CD4-positive, alpha-beta T cell treated with Interleukin-2 at 100 ng/mL for 4 hours (primary cell): ENCODE data around the gene MINAR1.

Experiments used
- DNase-seq: peaks from one replicate; pipeline ENCODE4 v3.0.0-alpha.2; 2020; ENCODE audit warnings: low spot score

Gene MINAR1

DNA sequence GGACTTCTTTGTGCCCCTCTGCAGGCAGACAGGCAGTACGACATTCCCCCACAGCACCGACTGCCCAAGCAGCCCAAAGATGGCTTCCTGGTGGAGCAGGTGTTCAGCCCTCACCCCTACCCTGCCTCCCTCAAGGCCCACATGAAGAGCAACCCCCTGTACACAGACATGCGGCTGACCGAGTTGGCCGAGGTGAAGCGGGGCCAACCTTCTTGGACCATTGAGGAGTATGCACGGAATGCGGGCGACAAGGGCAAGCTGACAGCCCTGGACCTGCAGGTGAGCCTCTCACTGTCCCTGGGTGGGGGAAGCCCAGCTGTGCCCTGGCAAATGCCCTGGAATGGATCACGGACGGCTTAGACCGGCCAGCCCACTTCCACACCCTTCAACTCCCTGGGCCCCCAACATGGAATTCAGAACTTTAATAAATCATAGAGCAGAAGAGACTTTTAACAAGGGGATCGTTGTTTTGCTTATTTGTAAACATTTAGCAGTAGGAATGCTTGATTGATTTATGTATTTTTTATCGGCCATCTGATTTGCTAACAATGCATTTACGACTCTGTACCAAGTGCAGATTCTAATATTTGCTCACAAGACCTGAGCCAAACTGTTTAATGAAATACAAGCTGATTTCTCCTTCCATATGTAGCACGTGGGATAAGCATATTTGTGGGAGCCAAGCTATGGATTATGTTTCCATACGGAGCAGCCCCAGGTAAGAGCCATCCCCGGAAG is 31.1 kb downstream of the MINAR1 start:
- DNase-seq, result no peak

DNA sequence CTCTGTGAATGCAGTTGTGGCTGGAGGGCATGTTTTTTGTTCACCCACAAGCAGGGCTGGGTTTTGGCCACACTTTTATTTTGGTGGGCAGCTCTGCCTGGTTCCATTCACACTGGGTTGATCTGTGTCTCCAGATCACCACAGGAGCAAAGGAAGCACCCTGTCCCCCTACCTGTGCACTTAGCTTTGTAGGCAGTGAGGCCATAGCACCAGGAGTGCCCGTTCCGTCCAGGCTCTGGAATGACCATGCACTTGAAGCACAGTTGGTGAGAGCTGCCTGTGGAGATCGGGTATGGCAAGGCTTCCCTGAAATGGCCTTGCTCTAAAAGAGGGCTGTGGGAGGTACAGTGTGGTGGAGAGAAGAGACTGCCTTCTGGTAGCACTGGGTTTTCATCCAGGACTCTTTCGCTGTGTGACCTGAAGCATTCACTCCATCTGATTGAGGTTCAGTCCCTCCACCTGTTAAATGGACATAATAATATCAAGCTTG is 31.7 kb downstream of the MINAR1 start:
- DNase-seq, result no peak

DNA sequence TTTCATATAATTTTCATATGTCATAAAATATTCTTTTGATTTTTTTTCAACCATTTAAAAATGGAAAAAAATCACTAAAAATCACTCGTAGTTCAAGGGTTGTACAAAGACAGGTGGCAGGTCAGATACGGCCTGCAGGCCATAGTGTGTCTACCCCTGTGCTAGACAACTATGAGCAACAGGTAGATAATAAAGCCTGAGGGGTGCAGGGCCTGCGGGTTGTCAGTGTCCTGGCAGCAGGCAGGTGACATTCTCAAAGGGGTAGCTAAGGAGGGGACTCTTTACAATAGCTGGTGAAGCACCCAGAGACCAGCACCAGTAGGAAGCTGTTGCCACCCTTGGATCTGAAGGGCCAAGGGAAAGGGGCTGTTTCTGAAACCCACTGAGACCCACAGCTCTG is 34.4 kb downstream of the MINAR1 start:
- DNase-seq, result no peak

DNA sequence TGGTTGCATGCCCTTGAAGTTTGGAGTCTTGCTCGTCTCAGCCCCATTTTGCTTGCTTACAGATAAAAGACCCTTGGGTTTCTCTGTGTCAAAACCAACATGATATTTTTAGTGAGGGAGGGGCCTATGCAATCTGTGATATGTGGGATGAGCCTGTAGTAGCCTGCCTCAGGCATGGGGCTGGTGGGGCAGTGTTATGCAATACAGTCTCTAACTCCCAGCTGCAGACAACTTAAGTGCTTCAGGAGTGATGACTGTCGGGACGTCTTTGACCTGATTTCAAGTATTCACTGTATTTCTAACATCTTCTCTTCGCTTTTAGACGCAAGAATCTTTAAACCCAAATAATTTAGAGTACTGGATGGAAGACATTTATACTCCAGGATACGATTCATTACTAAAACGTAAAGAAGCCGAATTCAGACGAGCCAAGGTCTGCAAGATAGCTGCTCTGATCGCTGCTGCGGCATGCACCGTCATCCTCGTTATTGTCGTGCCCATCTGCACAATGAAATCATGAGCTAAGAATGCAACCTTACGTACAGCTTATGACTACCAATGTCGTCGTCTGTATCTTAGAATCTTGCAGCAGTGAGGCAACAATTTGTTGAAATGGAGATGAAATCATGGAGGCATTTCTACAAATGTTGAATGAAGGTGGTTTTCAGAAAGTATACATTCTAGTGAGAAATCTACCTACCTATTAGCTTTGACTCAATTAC is 35.9 kb downstream of the MINAR1 start:
- no peak for DNase-seq

DNA sequence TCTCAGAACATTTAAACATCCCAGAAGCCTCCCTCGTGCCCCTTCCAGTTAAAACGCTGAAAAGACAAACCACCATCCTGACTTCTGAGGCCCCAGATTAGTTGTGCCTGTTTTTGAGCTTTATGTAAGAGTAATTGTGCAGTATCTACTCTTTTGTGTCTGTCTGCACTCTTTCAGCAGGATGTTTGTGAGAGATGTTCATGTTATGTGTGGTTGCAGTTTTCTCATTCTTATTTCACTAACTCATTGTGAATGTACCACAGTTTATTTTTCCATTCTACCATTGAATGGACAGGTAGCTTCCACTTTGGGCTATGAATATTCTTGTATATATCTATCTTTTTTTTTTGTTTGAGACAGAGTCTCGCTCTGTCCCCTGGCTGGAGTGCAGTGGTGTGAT is 40.3 kb downstream of the MINAR1 start:
- no peak for DNase-seq

DNA sequence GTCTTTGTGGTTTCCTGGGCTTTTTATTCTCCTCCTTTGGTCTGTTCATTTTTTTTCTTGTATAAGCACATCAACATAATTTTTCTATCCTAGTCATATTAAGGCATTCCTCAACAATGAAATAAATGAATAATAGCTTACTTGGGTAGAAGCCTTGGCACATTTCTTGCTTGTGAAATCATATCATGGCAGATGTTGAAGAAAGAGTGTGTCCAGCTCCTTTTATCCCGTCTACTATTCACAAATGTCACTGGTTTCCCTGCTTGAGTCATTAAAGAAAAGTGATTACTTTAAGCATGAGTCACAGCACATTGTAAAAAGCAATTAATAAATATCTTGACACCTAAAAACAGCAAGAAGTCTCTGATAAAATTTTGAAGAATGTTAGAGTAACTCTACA is 42.1 kb downstream of the MINAR1 start:
- DNase-seq, result no peak

DNA sequence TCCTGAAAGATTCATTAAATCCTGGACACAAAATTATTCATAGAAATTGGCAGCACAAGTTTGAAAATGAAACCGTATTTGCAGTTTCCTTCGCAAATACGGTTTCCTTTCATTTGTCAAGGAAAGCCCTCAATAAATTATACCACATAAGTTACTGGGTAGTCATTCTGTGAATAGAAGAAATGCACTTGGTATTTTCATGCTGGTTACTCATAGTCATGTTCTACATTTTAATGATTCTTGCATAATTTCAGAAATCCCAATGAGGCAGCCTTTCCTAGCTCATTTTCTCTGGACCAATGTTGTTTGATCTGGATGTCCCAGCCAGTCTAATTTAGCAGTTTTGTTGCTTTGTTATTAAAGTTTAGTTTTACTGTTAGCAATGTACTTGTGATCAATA is 43.2 kb downstream of the MINAR1 start:
- no peak for DNase-seq

DNA sequence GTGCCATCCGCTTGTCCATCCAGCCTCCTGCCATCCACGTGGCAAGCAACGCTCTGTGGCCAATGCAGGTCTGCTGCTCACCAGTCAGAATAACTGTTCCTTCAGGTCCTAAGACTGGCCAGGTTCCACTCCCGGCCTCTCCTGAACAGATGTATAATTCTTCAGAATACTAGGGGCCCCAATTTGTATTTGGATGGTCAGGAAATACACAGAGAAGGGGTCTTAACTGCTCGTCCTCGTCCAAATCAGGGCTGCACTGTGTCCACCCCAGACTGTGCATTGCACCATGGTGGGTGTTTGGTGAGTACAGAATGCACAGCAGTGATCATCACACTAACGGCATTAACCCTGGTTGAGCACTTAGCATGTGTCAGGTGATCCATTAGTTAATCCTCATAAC is 46.0 kb downstream of the MINAR1 start:
- DNase-seq, result no peak

DNA sequence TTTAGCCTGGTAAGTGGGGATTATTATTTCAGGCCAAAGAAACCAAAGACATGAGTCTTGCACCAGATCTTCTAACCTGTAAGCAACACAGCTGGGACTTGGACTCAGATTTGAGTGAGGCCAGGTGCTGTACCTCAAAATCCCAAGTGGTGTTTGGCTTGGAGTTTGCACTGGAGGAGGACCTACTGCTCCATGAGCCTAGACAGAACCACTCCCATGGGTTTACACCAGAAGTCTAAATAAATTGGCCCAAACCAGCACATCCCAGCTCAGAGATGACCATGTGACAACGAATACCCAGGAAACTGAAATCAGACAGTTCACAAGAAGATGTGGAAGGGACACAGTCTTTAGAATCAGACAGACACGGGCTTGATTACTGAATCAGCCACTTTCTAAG is 47.5 kb downstream of the MINAR1 start:
- no peak for DNase-seq

DNA sequence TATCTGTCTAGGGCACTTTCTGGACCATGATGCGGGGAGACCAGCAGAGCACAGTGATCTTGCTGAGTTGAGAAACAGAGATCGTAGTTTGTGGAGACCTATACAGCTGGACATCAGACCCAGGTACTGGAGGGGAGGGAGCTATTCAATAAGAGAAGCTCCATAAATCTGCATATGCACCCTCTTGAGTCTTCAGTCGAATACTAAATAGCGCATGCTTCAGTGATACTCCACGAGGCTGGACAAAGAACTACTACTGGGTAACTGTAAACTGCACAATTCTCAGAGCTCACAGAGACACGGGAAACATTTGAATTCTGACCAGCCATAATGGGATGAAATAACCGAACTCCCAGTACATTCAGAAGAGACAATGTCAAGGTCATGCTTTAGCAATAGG is 49.7 kb downstream of the MINAR1 start:
- no peak for DNase-seq
